ENCODE data around the gene NEMP1. TPM values are rescaled to one million over a fixed set of nuclear protein-coding genes. Genes with fewer than 3 reads are reported as not detected.
"Not testable (repeated sequence)": the region's sequence is repeated elsewhere in the genome, so short reads cannot be mapped to it uniquely, and the experiment has no call there.

Gene NEMP1
- total and polyA plus RNA-seq, 2 of the 8 experiments (the other 6 are each of a cell fraction or from before 2014, with no cell fraction given), result 30.1 to 43.2 TPM

DNA sequence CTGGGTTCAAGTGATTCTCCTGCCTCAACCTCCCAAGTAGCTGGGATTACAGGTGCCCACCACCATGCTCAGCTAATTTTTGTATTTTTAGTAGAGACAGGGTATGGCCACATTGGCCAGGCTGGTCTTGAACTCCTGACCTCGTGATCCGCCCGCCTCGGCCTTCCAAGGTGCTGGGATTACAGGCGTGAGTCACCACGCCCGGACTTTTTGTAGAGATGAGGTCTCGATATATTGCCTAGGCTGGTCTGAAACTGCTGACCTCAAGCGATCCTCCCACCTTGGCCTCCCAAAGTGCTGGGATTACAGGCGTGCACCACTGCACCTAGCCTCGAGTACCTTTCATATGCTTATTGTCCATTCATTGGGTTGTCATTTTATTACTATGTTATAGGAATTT lies 42.1 kb upstream of the NEMP1 start:
- H3K79me1 ChIP-seq (ENCODE audit: low read depth, low read length); H3K14ac ChIP-seq (ENCODE audit: insufficient read length); DNase-seq (ENCODE audit: low read depth in 1 of 2, low spot score in 2 of 2); H3K23me2 ChIP-seq (ENCODE audit: low read depth, low read length); H2AFZ ChIP-seq (ENCODE audit: low read length); H3K4me1 ChIP-seq (replicated peaks in 1 of 4; ENCODE audit: control insufficient read depth in 3 of 4, insufficient read depth in 4 of 4, low read length in 3 of 4); H3K79me2 ChIP-seq (ENCODE audit: control insufficient read depth in 1 of 2, insufficient read depth in 2 of 2, low read length in 2 of 2); H3K4ac ChIP-seq (replicated peaks; ENCODE audit: insufficient read length, low read depth, low read length); H4K8ac ChIP-seq (ENCODE audit: extremely low read depth, insufficient read depth, low read length); H3K9me3 ChIP-seq (ENCODE audit: insufficient read depth in 2 of 2, low read depth in 1 of 2, low read length in 1 of 2); H2BK120ac ChIP-seq (replicated peaks; ENCODE audit: low read depth, low read length); H4K91ac ChIP-seq (replicated peaks; ENCODE audit: insufficient read length, low read length); H3K56ac ChIP-seq (replicated peaks; ENCODE audit: insufficient read length, low read depth, low read length); H3K4me2 ChIP-seq (ENCODE audit: insufficient read depth in 1 of 2, low read depth in 2 of 2, low read length in 2 of 2); H4K20me1 ChIP-seq (replicated peaks in 1 of 2; ENCODE audit: control insufficient read depth in 1 of 2, insufficient read depth in 2 of 2, low read length in 2 of 2); H3K27ac ChIP-seq (ENCODE audit: low read depth, low read length); H3K4me3 ChIP-seq (ENCODE audit: extremely low read depth in 1 of 4, insufficient read depth in 2 of 4, low read depth in 3 of 4, low read length in 4 of 4); H3K9ac ChIP-seq (replicated peaks in 1 of 4; ENCODE audit: extremely low read depth in 1 of 4, low read depth in 3 of 4, low read length in 3 of 4); H2BK5ac ChIP-seq (ENCODE audit: low read depth, low read length); H3K23ac ChIP-seq (ENCODE audit: insufficient read length); H3K27me3 ChIP-seq (replicated peaks in 1 of 4; ENCODE audit: control insufficient read depth in 3 of 4, extremely low read depth in 1 of 4, insufficient read depth in 3 of 4, low read length in 3 of 4); H2BK15ac ChIP-seq (ENCODE audit: low read length); H3K18ac ChIP-seq (ENCODE audit: extremely low read depth, low read length); H4K5ac ChIP-seq (ENCODE audit: insufficient read length, low read depth, low read length); FAIRE-seq; H2BK12ac ChIP-seq (ENCODE audit: low read depth, low read length); H2AK5ac ChIP-seq (ENCODE audit: low read depth, low read length); H2BK20ac ChIP-seq (ENCODE audit: low read length); H3K36me3 ChIP-seq (ENCODE audit: control insufficient read depth in 2 of 4, insufficient read depth in 4 of 4, low read length in 3 of 4): not testable (repeated sequence)
- POLR2A ChIA-PET (ENCODE audit: partially characterized antibody), result interaction anchor here (1.0 to 1.3 kb wide), 2 partner anchors 12 to 55 kb away, joined by 3 to 4 read pairs; no protein-coding TSS in a partner anchor
- CTCF ChIA-PET (ENCODE audit: partially characterized antibody), result interaction anchor here (0.6 to 19.8 kb wide), 10 partner anchors 10 to 104 kb away, joined by 3 to 305 read pairs (median 40); partner anchors contain the start of gene STAT6
- WGBS, 2 experiments (ENCODE audit: extremely low coverage in 1 of 2, insufficient coverage in 1 of 2, insufficient read length in 1 of 2, insufficient replicate concordance in 2 of 2, low coverage in 1 of 2, low lambda C conversion rate in 2 of 2, missing lambda C conversion rate in 1 of 2), result 96% methylated on average over 11 of the region's 11 CpGs; no CpG with 5 or more reads in 1 of the 2 experiments
